Middle frontal gyrus (tissue), 1 donor: ENCODE measurements around the gene IRX2.

Source experiments
- DNase-seq: peaks from one replicate; pipeline ENCODE4 v3.0.0-alpha.2; 2015; ENCODE audit warnings: low spot score; ENCODE audit errors: extremely low spot score

IRX2 gene

DNA sequence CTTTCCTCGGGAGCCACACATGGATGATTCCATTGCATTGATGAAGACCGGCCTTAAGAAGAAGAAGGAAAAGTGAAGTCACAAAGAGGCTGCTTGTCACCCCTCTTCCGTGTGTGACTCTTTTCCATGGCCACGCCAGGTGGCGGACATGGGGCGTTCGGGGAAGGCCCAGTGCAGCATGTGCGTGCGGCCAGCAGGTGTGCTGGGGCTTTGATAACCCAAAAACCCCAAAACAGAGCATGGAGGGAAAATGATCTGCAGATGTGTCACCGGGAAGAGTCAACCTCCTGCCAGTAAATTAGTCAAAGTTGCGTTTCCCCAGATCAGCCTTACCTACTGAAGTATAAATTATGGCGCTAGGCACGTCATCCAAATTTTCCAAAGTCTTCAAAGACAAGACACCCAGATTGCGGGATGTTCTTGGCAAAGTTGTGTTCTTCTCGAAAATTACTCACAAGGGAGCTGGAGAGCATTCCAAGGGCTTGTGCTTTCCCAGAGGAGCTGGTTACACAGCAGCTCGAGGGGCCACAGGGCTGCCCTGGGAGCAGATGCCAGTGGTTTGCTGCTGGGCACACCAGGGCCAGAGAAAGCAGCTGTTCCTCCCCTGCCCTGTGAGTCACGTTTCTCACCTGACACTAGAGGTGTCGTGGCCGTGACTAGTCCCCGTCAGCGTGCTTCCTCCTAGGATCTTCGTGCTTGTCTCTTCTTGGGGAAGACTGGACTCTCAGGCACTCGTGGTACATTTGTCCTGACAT, 53.9 kb downstream of the IRX2 start:
- DNase-seq: no peak

DNA sequence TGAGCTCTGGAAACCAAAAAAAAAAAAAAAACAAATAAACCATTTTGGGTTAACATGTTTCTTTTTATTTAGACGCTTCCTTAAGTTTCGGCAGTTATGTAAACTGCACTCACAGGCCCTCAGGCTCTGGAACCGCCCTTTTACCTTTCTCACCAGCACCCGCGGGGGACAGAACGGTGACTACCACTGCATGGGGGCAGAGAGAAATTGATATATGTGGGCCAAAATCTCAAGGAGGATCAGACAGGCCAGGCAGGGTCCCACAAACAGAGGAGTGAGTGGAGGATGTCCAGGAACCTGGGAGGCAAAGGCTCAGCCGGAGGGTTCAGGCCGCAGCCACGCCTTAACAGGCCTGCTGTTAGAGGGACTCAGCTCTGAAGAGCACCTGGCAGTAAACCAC, 54.4 kb downstream of the IRX2 start:
- DNase-seq: no peak
